DOHH2 (cell line): ENCODE measurements around the gene OXLD1.

ENCODE experiments used
- H3F3A ChIP-seq: fragments of 200-600 bp; sonication (generic), shearing (Covaris generic); 2 replicates; pipeline ENCODE4 v1.6.0; 2016; ENCODE audit warnings: antibody characterized with exemption, mild to moderate bottlenecking; ENCODE audit not compliant: control insufficient read depth, insufficient read depth
- H3K27ac ChIP-seq: fragments of 200-600 bp; sonication (generic); 2 replicates; pipeline ENCODE4 v1.5.1; 2014; ENCODE audit warnings: low read depth, mild to moderate bottlenecking, low read length, moderate library complexity
- H3K27me3 ChIP-seq: fragments of 200-600 bp; sonication (generic); 2 replicates; pipeline ENCODE4 v1.6.1; 2014; ENCODE audit warnings: mild to moderate bottlenecking, low read length, mixed read lengths; ENCODE audit not compliant: control insufficient read depth
- H3K36me3 ChIP-seq: fragments of 200-600 bp; sonication (generic); 2 replicates; pipeline ENCODE4 v1.6.1; 2014; ENCODE audit warnings: mild to moderate bottlenecking, low read length, moderate library complexity, mixed read lengths; ENCODE audit not compliant: control insufficient read depth
- H3K4me1 ChIP-seq: fragments of 200-600 bp; sonication (generic); 2 replicates; pipeline ENCODE4 v1.6.1; 2014; ENCODE audit warnings: mild to moderate bottlenecking, low read length, mixed read lengths; ENCODE audit not compliant: control insufficient read depth
- H3K4me2 ChIP-seq: fragments of 200-600 bp; sonication (generic); 2 replicates; pipeline ENCODE4 v1.6.0; 2014; ENCODE audit warnings: mild to moderate bottlenecking, low read length, moderate library complexity
- H3K4me3 ChIP-seq: fragments of 200-600 bp; sonication (generic); 2 replicates; pipeline ENCODE4 v1.5.1; 2014; ENCODE audit warnings: mild to moderate bottlenecking, low read length, mixed read lengths
- H3K79me2 ChIP-seq: fragments of 200-600 bp; sonication (generic); 2 replicates; pipeline ENCODE4 v1.6.1; 2014; ENCODE audit warnings: mild to moderate bottlenecking, low read length, mixed read lengths; ENCODE audit not compliant: control insufficient read depth
- H3K9me2 ChIP-seq: fragments of 200-600 bp; sonication (generic); replicated peaks from 2 replicates; pipeline ENCODE4 v1.6.1; 2014; ENCODE audit warnings: mild to moderate bottlenecking, low read length, mixed read lengths; ENCODE audit not compliant: control insufficient read depth
- H3K9me3 ChIP-seq: fragments of 200-600 bp; sonication (generic); 2 replicates; pipeline ENCODE4 v1.6.1; 2014; ENCODE audit warnings: antibody characterized with exemption, low read length, mixed read lengths; ENCODE audit not compliant: control insufficient read depth, insufficient read depth
- H4K20me1 ChIP-seq: fragments of 200-600 bp; sonication (generic); 2 replicates; pipeline ENCODE4 v1.6.0; 2014; ENCODE audit warnings: low read depth, mild to moderate bottlenecking, antibody characterized with exemption, low read length, moderate library complexity; ENCODE audit not compliant: control insufficient read depth, insufficient read depth
- EZH2phosphoT487 ChIP-seq: fragments of 200-600 bp; sonication (generic); IDR thresholded peaks from 2 replicates; pipeline ENCODE4 v1.6.1; 2017; ENCODE audit warnings: borderline replicate concordance, mild to moderate bottlenecking, antibody characterized with exemption, low read length, moderate library complexity, mixed read lengths
- TF ChIP-seq, protein P1 (sequence below): fragments of 200-600 bp; sonication (generic); IDR thresholded peaks from one replicate; pipeline ENCODE4 v1.5.1; 2014; ENCODE audit warnings: antibody characterized with exemption, mild to moderate bottlenecking, low read depth, low read length; ENCODE audit not compliant: poor library complexity, severe bottlenecking

OXLD1 gene

DNA sequence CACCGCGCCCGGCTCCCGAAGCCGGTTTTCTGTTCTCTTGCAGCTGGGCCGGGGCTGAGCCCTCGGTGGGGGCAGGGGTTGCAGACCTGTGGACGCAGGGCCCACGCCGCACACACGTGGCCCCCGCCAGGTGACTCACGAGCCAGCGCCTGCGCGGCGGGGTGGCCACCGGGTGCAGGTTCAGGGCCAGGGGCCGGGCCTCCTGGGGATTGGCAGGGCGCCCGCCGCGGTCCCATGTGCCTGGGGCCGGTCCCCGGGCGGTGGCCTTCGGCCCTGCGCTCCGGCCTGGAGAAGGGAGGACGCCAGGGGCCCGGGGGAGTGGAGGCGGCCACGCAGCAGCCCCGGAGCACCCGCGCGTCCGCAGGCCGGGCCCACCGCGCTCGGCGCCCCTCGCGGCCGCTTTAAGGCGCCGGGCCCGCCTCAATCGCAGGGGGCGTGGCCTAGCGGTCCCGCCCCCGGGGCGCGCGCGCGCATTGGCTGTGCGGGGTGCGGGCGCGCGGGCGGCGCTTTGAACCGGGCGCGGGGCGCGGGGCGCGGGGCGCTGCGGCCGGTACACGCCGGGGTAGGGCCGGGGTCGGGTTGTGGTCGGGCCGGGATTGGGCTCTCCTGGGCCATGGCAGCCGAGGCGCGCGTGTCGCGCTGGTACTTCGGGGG lies 45.5 kb upstream of the OXLD1 start, which contains the start of gene SLC25A10:
SLC25A10 (plus strand) TSS at position 471 of the 654 bp plus-strand sequence; CDS start at position 614, 143 bp downstream.
- no peaks in the 10 kb centered on the region for H3K27me3 ChIP-seq
- peak within 1 kb of the TSS; percentile 83 for H3K4me3 ChIP-seq
- peaks cover 45% of the 10 kb centered on the region for H3K79me2 ChIP-seq
- peaks cover 21% of the 10 kb centered on the region for H3F3A ChIP-seq
- peak within 1 kb of the TSS; percentile 68 for H3K4me2 ChIP-seq
- no peaks in the 10 kb centered on the region for H3K9me3 ChIP-seq
- H3K9me2 ChIP-seq: no peaks in the 10 kb centered on the region
- H3K4me1 ChIP-seq: peaks cover 34% of the 10 kb centered on the region
- H4K20me1 ChIP-seq: no peaks in the 10 kb centered on the region
- no peak for TF ChIP-seq EZH2phosphoT487
- TF ChIP-seq, protein P1, sequence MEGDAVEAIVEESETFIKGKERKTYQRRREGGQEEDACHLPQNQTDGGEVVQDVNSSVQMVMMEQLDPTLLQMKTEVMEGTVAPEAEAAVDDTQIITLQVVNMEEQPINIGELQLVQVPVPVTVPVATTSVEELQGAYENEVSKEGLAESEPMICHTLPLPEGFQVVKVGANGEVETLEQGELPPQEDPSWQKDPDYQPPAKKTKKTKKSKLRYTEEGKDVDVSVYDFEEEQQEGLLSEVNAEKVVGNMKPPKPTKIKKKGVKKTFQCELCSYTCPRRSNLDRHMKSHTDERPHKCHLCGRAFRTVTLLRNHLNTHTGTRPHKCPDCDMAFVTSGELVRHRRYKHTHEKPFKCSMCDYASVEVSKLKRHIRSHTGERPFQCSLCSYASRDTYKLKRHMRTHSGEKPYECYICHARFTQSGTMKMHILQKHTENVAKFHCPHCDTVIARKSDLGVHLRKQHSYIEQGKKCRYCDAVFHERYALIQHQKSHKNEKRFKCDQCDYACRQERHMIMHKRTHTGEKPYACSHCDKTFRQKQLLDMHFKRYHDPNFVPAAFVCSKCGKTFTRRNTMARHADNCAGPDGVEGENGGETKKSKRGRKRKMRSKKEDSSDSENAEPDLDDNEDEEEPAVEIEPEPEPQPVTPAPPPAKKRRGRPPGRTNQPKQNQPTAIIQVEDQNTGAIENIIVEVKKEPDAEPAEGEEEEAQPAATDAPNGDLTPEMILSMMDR: no peak
- H3K27ac ChIP-seq: peak within 1 kb of the TSS; percentile 59
- H3K36me3 ChIP-seq: peaks cover 48% of the 10 kb centered on the region

DNA sequence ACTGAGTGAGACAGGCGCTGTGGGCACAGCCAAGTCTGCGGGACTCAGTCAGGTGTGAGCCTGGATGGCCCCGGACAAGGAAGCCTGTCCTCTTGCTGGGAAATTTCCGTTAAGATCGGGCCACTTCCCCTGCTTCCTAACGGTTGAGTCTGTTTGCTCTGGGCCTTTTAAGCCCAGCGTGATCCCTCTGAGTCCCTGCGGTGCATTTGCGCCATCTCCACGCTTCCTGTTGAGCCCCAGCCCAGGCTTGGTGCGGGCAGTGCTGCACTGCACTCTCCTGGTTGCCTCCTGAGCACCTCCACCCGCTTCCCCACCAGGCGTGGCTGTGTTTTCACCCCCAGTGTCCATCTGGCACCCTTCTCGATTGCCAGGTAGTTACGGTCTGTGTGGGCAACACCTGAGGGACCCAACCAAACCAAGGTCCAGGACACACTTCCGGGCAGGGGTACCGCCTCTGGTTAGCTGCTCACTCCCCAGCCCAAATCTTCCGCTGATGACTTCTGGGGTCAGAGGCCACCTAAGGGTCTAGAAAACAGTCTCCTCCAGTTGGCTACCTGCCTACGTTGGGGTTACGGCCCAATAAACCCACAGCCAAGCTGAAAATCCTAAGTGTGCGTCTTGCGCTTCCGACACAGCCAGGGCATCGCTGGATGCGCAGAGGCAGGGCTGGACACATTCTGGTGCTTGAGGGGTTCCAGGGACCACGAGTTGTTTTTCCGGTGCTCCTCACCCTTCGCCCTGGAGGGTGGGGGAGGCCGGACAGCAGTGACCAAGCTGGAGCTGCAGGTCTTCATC lies 44.3 kb upstream of the OXLD1 start:
- no peaks in the 10 kb centered on the region for H4K20me1 ChIP-seq
- TF ChIP-seq, protein P1: no peak
- TF ChIP-seq EZH2phosphoT487: no peak
- no peaks in the 10 kb centered on the region for H3K9me3 ChIP-seq
- peaks cover 57% of the 10 kb centered on the region for H3K79me2 ChIP-seq
- peak overlapping the region; percentile 83 for H3K4me3 ChIP-seq
- peaks cover 21% of the 10 kb centered on the region for H3F3A ChIP-seq
- H3K27ac ChIP-seq: peak overlapping the region; percentile 59
- H3K9me2 ChIP-seq: no peaks in the 10 kb centered on the region
- no peaks in the 10 kb centered on the region for H3K27me3 ChIP-seq
- peaks cover 34% of the 10 kb centered on the region for H3K4me1 ChIP-seq
- H3K4me2 ChIP-seq: peak overlapping the region; percentile 68
- peaks cover 52% of the 10 kb centered on the region for H3K36me3 ChIP-seq

DNA sequence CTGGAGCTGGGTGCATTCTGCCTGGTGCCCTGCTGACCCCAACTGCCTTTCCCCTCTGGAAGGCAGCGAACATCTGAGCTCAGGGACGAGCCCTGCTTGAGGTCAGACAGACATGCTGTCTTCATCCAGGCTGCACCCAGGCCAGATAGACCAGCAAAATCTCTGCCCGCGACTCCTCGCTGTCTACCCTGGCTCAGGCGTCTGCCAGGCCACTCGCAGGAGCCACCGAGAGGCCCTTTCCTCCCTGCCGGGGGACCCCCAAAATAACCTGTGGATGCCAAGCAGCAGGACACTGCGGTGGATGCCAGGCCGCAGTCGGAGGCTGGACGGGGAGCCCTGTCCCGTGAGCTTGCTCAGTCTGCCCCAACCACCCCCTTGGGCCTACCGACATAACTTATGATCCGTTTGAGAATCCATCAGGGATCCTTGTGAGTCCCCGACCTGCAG lies 42.4 kb upstream of the OXLD1 start:
- Histone ChIP-seq H3K79me2 (peaks cover 58% of the 10 kb centered on the region), H3K4me2 (no peak overlapping the region), H3K9me3 (no peaks in the 10 kb centered on the region), H4K20me1 (peaks cover 3% of the 10 kb centered on the region; the same call in 1 of the 2 replicates), H3K4me3 (no peak overlapping the region), H3K27me3 (no peaks in the 10 kb centered on the region), H3K36me3 (peaks cover 54% of the 10 kb centered on the region), H3K4me1 (peaks cover 38% of the 10 kb centered on the region), H3K27ac (no peak overlapping the region), H3K9me2 (no peaks in the 10 kb centered on the region), H3F3A (peaks cover 21% of the 10 kb centered on the region)
- TF ChIP-seq, protein P1: no peak
- no peak for TF ChIP-seq EZH2phosphoT487
